CD4-positive, alpha-beta T cell treated with Interleukin-15 for 4 hours (primary cell): ENCODE measurements around the gene SRL.
A peak's percentile ranks its signal among the peaks of the same experiment; 100 is the strongest.
"Not testable (repeated sequence)": the region's sequence is repeated elsewhere in the genome, so short reads cannot be mapped to it uniquely, and the experiment has no call there.

Experiments used
- DNase-seq: peaks from one replicate; pipeline ENCODE4 v3.0.0-alpha.2; 2020; ENCODE audit warnings: low spot score

Gene SRL

GRCh38 chr16:4160658-4161430 is 81.0 kb downstream of the SRL start:
- no peak for DNase-seq

GRCh38 chr16:4159726-4160125 is 82.2 kb downstream of the SRL start:
- no peak for DNase-seq

DNA sequence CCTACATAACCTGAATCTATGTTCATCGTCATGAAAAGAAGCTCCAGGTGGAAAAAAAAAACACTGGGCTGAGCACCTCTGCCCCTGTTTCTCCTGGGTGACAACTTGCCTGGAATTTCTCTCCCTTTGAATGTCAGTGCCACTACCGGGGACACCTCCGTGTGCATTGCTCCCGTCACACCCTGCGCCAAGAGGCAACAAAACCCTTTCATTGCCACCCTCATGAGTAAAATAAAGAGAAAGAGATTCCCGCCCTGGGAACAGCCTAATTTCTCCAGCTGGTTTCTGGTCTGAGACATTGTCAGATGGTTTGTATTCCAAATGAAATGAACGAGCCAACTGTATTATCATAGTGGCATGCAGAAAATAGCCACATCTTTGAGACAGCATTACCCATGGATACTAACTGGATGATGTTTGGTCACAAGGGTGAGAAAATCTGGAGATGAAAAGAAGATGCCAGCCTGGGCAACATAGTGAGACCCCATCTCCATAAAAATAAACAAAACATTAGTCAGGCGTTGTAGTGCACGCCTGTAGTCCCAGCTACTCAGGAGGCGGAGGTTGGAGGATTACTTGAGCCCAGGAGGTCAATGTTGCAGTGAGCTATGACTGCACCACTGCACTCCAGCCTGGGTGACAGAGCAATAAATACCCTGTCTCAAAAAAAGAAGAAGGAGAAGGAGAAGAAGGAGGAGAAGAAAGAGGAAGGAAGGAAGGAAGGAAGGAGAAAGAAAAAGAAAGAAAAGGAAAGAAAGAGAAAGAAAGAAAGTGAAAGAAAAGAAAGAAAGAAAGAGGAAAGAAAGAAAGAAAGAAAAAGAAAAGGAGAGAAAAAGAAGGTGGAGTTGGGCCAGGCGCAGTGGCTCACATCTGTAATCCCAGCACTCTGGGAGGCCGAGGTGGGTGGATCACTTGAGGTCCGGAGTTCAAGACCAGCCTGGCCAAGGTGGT is 83.5 kb downstream of the SRL start:
- DNase-seq = no peak

- no peak for DNase-seq
Observed at GRCh38 chr16:4157376-4157825, 84.5 kb downstream of the SRL start.

- DNase-seq = not testable (repeated sequence)
Observed at GRCh38 chr16:4156503-4156902, 85.4 kb downstream of the SRL start.

GRCh38 chr16:4153364-4153763 is 88.5 kb downstream of the SRL start:
- DNase-seq = not testable (repeated sequence)

DNA sequence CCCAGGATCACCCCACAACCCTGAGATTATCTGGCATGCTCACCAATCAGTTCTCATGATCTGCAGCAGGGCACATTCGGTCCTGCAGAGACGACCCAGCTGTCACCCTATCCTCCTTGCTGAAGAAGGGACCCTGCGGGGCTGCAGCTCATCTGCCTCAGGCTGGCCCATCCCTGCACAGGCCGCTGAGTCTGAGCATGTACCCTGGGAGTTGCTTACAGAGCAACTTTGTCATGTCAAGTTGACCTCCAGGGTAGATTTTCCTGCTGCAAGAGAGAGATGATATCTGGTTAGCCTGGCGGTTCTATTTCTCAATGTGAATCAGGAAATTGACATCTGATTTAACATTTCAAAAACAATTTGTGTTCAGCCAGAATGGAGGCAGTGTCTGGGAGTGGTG is 89.6 kb downstream of the SRL start:
- DNase-seq = no peak

- no peak for DNase-seq
Observed at GRCh38 chr16:4147236-4147635, 94.6 kb downstream of the SRL start.

GRCh38 chr16:4142268-4142667 is 99.6 kb downstream of the SRL start:
- DNase-seq = peak; percentile 56

- no peak for DNase-seq
Observed at GRCh38 chr16:4141604-4142003, 100.3 kb downstream of the SRL start.

GRCh38 chr16:4140652-4141051 is 101.2 kb downstream of the SRL start:
- DNase-seq = no peak

DNA sequence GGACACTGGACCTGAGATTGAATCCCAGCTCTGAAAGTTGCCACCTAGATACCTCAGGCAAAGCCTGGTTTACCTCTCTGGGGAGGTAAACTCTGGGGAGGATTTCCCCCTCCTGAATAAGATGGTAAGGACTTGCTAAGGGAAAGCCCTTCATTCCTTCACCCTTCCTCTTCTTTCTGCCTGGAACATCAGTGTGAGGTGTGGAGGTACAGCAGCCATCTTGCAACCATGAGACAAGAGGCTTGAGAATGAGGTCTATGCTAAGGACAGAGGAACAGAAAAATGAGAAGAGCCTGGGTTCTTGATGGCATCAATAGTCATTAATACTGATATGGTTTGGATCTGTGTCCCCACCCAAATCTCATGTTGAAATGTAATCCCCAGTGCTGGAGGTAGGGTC is 101.9 kb downstream of the SRL start:
- DNase-seq = no peak
